Endometrial microvascular endothelial cells (primary cell): Measurements from ENCODE around the gene CSNK1D. TPM values are rescaled to one million over a fixed set of nuclear protein-coding genes. Genes with fewer than 3 reads are reported as not detected.

Experiments used
- in situ Hi-C: cut with HindIII; loops from 2 replicates; pipeline ENCODE4 v1.10.0; 2017; ENCODE audit warnings: low sequenced_read_pairs, low pct_unique_long_range_greater_than_20kb; ENCODE audit errors: inconsistent ontology term
- total RNA-seq: library from RNA; depleted of rRNA; stranded (reverse); fragments of >200 nt; gene quantifications from one replicate; pipeline ENCODE4 v1.2.3, GENCODE V29; 2015; ENCODE audit errors: inconsistent ontology term

The CSNK1D gene
- total RNA-seq, result 74.1 TPM

- in situ Hi-C loops, result no loop called here
Measured at GRCh38 chr17:82273327-82274133, at the start of gene CSNK1D. Gene CSNK1D, minus strand, starts transcription at chr17:82273700. Its CDS starts 319 bp downstream, at chr17:82273381.

- in situ Hi-C loops, result no loop called here
Measured at GRCh38 chr17:82322526-82323453, 49.3 kb upstream of the CSNK1D start.

GRCh38 chr17:82321947-82322466 is 48.5 kb upstream of the CSNK1D start:
- in situ Hi-C loops, result no loop called here

GRCh38 chr17:82320956-82321927 is 47.7 kb upstream of the CSNK1D start:
- in situ Hi-C loops, result no loop called here

- in situ Hi-C loops, result no loop called here
Measured at GRCh38 chr17:82320140-82320840, 46.8 kb upstream of the CSNK1D start.

- in situ Hi-C loops, result no loop called here
Measured at GRCh38 chr17:82319619-82320062, 46.1 kb upstream of the CSNK1D start.

- in situ Hi-C loops, result no loop called here
Measured at GRCh38 chr17:82318772-82319606, 45.5 kb upstream of the CSNK1D start.

GRCh38 chr17:82318169-82318498 is 44.6 kb upstream of the CSNK1D start:
- in situ Hi-C loops, result no loop called here

- in situ Hi-C loops, result no loop called here
Measured at GRCh38 chr17:82317394-82318168, 44.1 kb upstream of the CSNK1D start, which contains the start of gene CD7. Gene CD7, minus strand, starts transcription at chr17:82317608. Its CDS starts 113 bp downstream, at chr17:82317495.

- in situ Hi-C loops, result no loop called here
Measured at GRCh38 chr17:82316651-82317393, 43.3 kb upstream of the CSNK1D start.

GRCh38 chr17:82315703-82316358 is 42.3 kb upstream of the CSNK1D start:
- in situ Hi-C loops, result no loop called here

- in situ Hi-C loops, result no loop called here
Measured at GRCh38 chr17:82314727-82315605, 41.5 kb upstream of the CSNK1D start.

GRCh38 chr17:82314012-82314726 is 40.7 kb upstream of the CSNK1D start:
- in situ Hi-C loops, result no loop called here
